Spinal cord (tissue), 10 donors: ENCODE measurements around the gene ARHGEF9. TPM values are rescaled to one million over a fixed set of nuclear protein-coding genes. Genes with fewer than 3 reads are reported as not detected.
"Not testable (repeated sequence)": the region's sequence is repeated elsewhere in the genome, so short reads cannot be mapped to it uniquely, and the experiment has no call there.

Experiments
- DNase-seq, 6 donors: peaks; one replicate each; pipeline versions ENCODE4 v3.0.0 to v3.0.0-alpha.2; 2013 to 2015; ENCODE audit warnings: low spot score in 6 of 6, low read depth in 4 of 6
- H3K27ac ChIP-seq: one replicate; pipeline ENCODE4 v1.5.1; 2013; ENCODE audit warnings: low read depth, low read length, control low read depth
- H3K27me3 ChIP-seq: one replicate; pipeline ENCODE4 v1.6.1; 2013; ENCODE audit warnings: low read length; ENCODE audit not compliant: control insufficient read depth, insufficient read depth
- H3K36me3 ChIP-seq: one replicate; pipeline ENCODE4 v1.6.1; 2013; ENCODE audit warnings: low read length; ENCODE audit not compliant: control insufficient read depth, insufficient read depth
- H3K4me1 ChIP-seq: one replicate; pipeline ENCODE4 v1.6.1; 2013; ENCODE audit warnings: low read length; ENCODE audit not compliant: control insufficient read depth, insufficient read depth
- H3K4me3 ChIP-seq: one replicate; pipeline ENCODE4 v1.5.1; 2013; ENCODE audit warnings: low read depth, low read length, control low read depth
- H3K9me3 ChIP-seq: one replicate; pipeline ENCODE4 v1.6.1; 2013; ENCODE audit warnings: low read length; ENCODE audit not compliant: control insufficient read depth, insufficient read depth
- WGBS: methylation state at CpG from one replicate; pipeline ENCODE4 v1.1.5; 2013; ENCODE audit warnings: missing lambda C conversion rate; ENCODE audit not compliant: insufficient coverage; 5-methylcytosine and 5-hydroxymethylcytosine counted together
- polyA plus RNA-seq, 2 donors: library from polyadenylated mRNA; unstranded; fragments of 120-200 nt; gene quantifications; one replicate each; pipeline ENCODE4 v1.2.1, GENCODE V29; 2013; ENCODE audit not compliant: insufficient read length in 2 of 2
- small RNA-seq: library from RNA; depleted of rRNA; stranded (forward); fragments of <200 nt; gene quantifications from one replicate; pipeline ENCODE3, GENCODE V24; 2014; ENCODE audit warnings: low replicate concordance
- total RNA-seq, 2 donors: library from RNA; depleted of rRNA in 1 of 2; stranded (reverse); fragments of 120-200 nt in 1 of 2; fragments of >200 nt in 1 of 2; gene quantifications; one replicate each; pipeline versions ENCODE4 v1.2.3 to v1.2.4, GENCODE V29; 2013 to 2014
- donor health status: healthy.

Gene ARHGEF9
- total and polyA plus RNA-seq, 4 donors: 56.0 to 81.7 (median 65.8) TPM

- H3K4me3 ChIP-seq: no peak overlapping the region
- H3K36me3 ChIP-seq: no peaks in the 10 kb centered on the region
- H3K27ac ChIP-seq: no peak overlapping the region
- WGBS: 72% methylated on average over 2 of the region's 5 CpGs
- H3K4me1 ChIP-seq: no peaks in the 10 kb centered on the region
- no peak for DNase-seq
- no peaks in the 10 kb centered on the region for H3K9me3 ChIP-seq
- H3K27me3 ChIP-seq: no peaks in the 10 kb centered on the region
Observed at GRCh38 chrX:63656871-63657580, 128.0 kb downstream of the ARHGEF9 start.

DNA sequence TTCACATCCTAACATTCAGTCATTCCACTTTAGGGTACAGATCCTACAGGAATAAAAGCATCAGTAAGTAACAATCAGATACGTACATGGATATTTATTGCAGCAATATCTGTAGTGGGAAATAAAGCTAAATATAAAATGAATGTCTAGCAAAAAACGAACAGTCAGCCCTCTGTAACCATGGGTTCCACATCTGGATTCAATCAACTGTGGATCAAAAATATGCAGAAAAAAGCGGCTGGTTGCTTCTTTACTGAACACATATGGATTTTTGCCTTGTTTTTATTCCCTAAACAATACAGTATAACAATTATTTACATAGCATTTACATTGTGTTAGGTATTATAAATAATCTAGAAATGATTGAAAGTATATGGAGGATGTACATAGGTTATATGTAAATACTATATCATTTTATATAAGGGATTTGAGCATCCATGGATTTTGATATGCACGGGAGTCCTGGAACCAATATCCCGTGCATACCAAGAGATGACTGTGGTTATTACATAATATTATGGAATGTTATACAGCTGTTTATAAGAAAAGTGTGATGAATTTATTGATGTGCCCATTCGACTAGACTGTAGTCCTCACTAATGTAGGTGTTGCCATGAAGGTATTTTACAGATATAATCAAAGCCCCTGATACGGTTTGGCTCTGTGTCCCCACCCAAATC lies 132.8 kb downstream of the ARHGEF9 start:
- Histone ChIP-seq H3K4me1 (no peaks in the 10 kb centered on the region), H3K27me3 (no peaks in the 10 kb centered on the region), H3K4me3 (no peak overlapping the region), H3K27ac (no peak overlapping the region), H3K9me3 (no peaks in the 10 kb centered on the region), H3K36me3 (no peaks in the 10 kb centered on the region)
- 80% methylated on average over 2 of the region's 7 CpGs for WGBS
- DNase-seq: no peak

DNA sequence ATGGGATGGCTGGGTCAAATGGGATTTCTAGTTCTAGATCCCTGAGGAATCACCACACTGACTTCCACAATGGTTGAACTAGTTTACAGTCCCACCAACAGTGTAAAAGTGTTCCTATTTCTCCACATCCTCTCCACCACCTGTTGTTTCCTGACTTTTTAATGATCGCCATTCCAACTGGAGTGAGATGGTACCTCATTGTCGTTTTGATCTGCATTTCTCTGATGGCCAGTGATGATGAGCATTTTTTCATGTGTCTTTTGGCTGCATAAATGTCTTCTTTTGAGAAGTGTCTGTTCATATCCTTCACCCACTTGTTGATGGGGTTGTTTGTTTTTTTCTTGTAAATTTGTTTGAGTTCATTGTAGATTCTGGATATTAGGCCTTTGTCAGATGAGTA lies 139.3 kb downstream of the ARHGEF9 start:
- H3K27me3 ChIP-seq, DNase-seq, H3K4me3 ChIP-seq, H3K27ac ChIP-seq, H3K9me3 ChIP-seq, H3K4me1 ChIP-seq, H3K36me3 ChIP-seq: not testable (repeated sequence)
- no CpG with 5 or more reads among the region's 2 CpGs for WGBS

GRCh38 chrX:63635750-63636149 lies 149.3 kb downstream of the ARHGEF9 start:
- Histone ChIP-seq H3K9me3 (peaks cover 4% of the 10 kb centered on the region), H3K4me1 (no peaks in the 10 kb centered on the region), H3K27me3 (no peaks in the 10 kb centered on the region), H3K27ac (no peak overlapping the region), H3K36me3 (peaks cover 13% of the 10 kb centered on the region), H3K4me3 (no peak overlapping the region)
- WGBS: 79% methylated on average over 2 of the region's 5 CpGs
- DNase-seq: no peak

GRCh38 chrX:63613531-63614028 lies 171.4 kb downstream of the ARHGEF9 start:
- 68% methylated on average over 6 of the region's 9 CpGs for WGBS
- no peak overlapping the region for H3K27ac ChIP-seq
- no peaks in the 10 kb centered on the region for H3K27me3 ChIP-seq

GRCh38 chrX:63585936-63586335 lies 199.1 kb downstream of the ARHGEF9 start:
- H3K27me3 ChIP-seq: no peaks in the 10 kb centered on the region
- H3K36me3 ChIP-seq: no peaks in the 10 kb centered on the region
- WGBS: 72% methylated on average over 4 of the region's 5 CpGs
- peaks cover 2% of the 10 kb centered on the region for H3K9me3 ChIP-seq
- no peak for DNase-seq
- H3K27ac ChIP-seq: no peak overlapping the region
- no peak overlapping the region for H3K4me3 ChIP-seq
- H3K4me1 ChIP-seq: no peaks in the 10 kb centered on the region

More at GRCh38 chrX:63613531-63614028, 171.4 kb downstream of the ARHGEF9 start:
- H3K4me1 ChIP-seq: no peaks in the 10 kb centered on the region
- no peak for DNase-seq
- no peaks in the 10 kb centered on the region for H3K36me3 ChIP-seq
- H3K4me3 ChIP-seq: no peak overlapping the region
- H3K9me3 ChIP-seq: no peaks in the 10 kb centered on the region

Small RNAs within 50 kb of the gene (small RNA-seq; reads per million reads assigned to genes)
- gene MIR1468: 17.2 reads per million, percentile 96 among the genes with 10 or more reads in this experiment
